Measurements from ENCODE around the gene SEPHS2. TPM values are rescaled to one million over a fixed set of nuclear protein-coding genes. Genes with fewer than 3 reads are reported as not detected.

The SEPHS2 gene
- total and polyA plus RNA-seq, 2 of the 8 experiments (the other 6 are each of a cell fraction or from before 2014, with no cell fraction given), result 28.2 to 61.8 TPM

DNA sequence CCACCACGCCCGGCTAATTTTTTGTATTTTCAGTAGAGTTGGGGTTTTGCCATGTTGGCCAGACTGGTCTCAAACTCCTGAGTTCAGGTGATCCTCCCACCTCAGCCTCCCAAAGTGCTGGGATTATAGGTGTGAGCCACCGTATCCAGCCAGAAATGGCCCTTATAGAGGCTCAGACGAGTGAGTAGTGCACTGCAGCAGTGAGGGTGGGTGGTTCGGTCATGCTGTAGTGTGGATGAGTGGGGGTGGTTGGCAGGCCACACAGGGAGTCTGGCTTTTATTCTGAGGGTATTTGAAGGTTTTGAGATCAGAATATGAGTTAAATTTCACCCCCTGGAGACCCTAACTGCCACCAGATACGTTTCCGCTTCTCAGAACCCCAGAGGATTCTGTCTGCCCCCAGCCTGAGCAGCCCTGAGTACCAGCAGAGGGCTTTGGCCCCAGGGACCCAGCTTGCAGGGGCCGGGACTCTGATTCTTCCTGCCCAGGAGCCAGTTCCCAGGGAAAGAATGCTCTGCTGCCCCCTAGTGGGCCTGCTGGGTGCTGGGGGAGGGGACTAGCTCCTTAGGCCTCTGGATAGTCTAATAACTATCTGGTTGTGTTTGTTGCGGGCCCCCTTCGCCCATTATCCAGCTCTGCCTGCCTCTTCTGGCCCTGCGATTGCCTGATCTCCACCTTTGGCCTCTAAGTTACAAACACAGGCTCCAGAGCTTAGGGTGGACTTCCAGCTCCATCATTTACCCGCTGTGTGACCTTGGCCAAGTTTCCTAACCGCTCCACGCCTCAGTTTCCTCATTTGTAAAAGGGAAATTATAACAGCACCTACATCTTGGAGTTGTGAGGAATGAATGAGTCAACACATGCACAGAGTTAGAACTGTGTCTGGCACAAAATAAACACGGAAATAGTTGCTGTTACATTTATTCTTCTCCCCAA, 36.3 kb downstream of the SEPHS2 start (continued):
- peak; percentile 30; the same call in 1 of the 2 replicates for TF ChIP-seq TBP (IDR thresholded peaks at IDR 0.05; ENCODE audit: low read depth, low read length)
- TF ChIP-seq RAD21 (IDR thresholded peaks at IDR 0.05 in 1 of 2, conservative IDR thresholded peaks at IDR 0.05 in 1 of 2; ENCODE audit: low read depth in 2 of 2, low read length in 2 of 2), result peak; percentile 88 to 93
- peak; percentile 34; the same call in 1 of the 2 replicates for TF ChIP-seq CHD2 (IDR thresholded peaks at IDR 0.05; ENCODE audit: low read length)
- TF ChIP-seq SUZ12 (IDR thresholded peaks at IDR 0.05; ENCODE audit: low read length), result no peak
